Measurements from ENCODE around the gene AGO1. TPM values are rescaled to one million over a fixed set of nuclear protein-coding genes. Genes with fewer than 3 reads are reported as not detected.

Gene AGO1
- polyA plus RNA-seq, 1 donor, result 15.0 TPM

GRCh38 chr1:35902671-35903070 lies 19.7 kb downstream of the AGO1 start:
- Histone ChIP-seq H3K27me3 (ENCODE audit: control insufficient read depth, insufficient read depth, low read length) (no peaks in the 10 kb centered on the region), H3K27ac (ENCODE audit: low read length) (no peak overlapping the region), H3K4me1 (ENCODE audit: control insufficient read depth, insufficient read depth, low read length) (no peaks in the 10 kb centered on the region), H3K36me3 (ENCODE audit: control insufficient read depth, insufficient read depth, low read length) (peaks cover 50% of the 10 kb centered on the region), H3K9me3 (ENCODE audit: control insufficient read depth, low read depth, low read length) (no peaks in the 10 kb centered on the region), H3K4me3 (ENCODE audit: low read length) (no peak overlapping the region)
- no CpG with 5 or more reads among the region's 2 CpGs for WGBS (ENCODE audit: insufficient coverage, low lambda C conversion rate)
- DNase-seq, result no peak

- H3K36me3 ChIP-seq (ENCODE audit: control insufficient read depth, insufficient read depth, low read length), result peaks cover 79% of the 10 kb centered on the region
- H3K27ac ChIP-seq (ENCODE audit: low read length), result no peak overlapping the region
- H3K4me3 ChIP-seq (ENCODE audit: low read length), result no peak overlapping the region
- H3K27me3 ChIP-seq (ENCODE audit: control insufficient read depth, insufficient read depth, low read length), result no peaks in the 10 kb centered on the region
- no CpG with 5 or more reads among the region's 1 CpG for WGBS (ENCODE audit: insufficient coverage, low lambda C conversion rate)
- no peak for DNase-seq
- H3K9me3 ChIP-seq (ENCODE audit: control insufficient read depth, low read depth, low read length), result no peaks in the 10 kb centered on the region
- no peaks in the 10 kb centered on the region for H3K4me1 ChIP-seq (ENCODE audit: control insufficient read depth, insufficient read depth, low read length)
Observed at GRCh38 chr1:35914717-35915116, 31.7 kb downstream of the AGO1 start.

- Histone ChIP-seq H3K27ac (ENCODE audit: low read length) (no peak overlapping the region), H3K4me3 (ENCODE audit: low read length) (no peak overlapping the region), H3K9me3 (ENCODE audit: control insufficient read depth, low read depth, low read length) (no peaks in the 10 kb centered on the region), H3K27me3 (ENCODE audit: control insufficient read depth, insufficient read depth, low read length) (no peaks in the 10 kb centered on the region), H3K36me3 (ENCODE audit: control insufficient read depth, insufficient read depth, low read length) (peaks cover 81% of the 10 kb centered on the region), H3K4me1 (ENCODE audit: control insufficient read depth, insufficient read depth, low read length) (no peaks in the 10 kb centered on the region)
- DNase-seq, result no peak
- WGBS (ENCODE audit: insufficient coverage, low lambda C conversion rate), result no CpG with 5 or more reads among the region's 2 CpGs
Observed at GRCh38 chr1:35915693-35916092, 32.7 kb downstream of the AGO1 start.

- H3K4me3 ChIP-seq (ENCODE audit: low read length), result no peak overlapping the region
- no peaks in the 10 kb centered on the region for H3K4me1 ChIP-seq (ENCODE audit: control insufficient read depth, insufficient read depth, low read length)
- no peak overlapping the region for H3K27ac ChIP-seq (ENCODE audit: low read length)
- H3K27me3 ChIP-seq (ENCODE audit: control insufficient read depth, insufficient read depth, low read length), result no peaks in the 10 kb centered on the region
- H3K9me3 ChIP-seq (ENCODE audit: control insufficient read depth, low read depth, low read length), result no peaks in the 10 kb centered on the region
- no peak for DNase-seq
- peaks cover 34% of the 10 kb centered on the region for H3K36me3 ChIP-seq (ENCODE audit: control insufficient read depth, insufficient read depth, low read length)
Observed at GRCh38 chr1:35923791-35924221, 40.8 kb downstream of the AGO1 start.

GRCh38 chr1:35924838-35925237 lies 41.8 kb downstream of the AGO1 start:
- Histone ChIP-seq H3K27ac (ENCODE audit: low read length) (no peak overlapping the region), H3K9me3 (ENCODE audit: control insufficient read depth, low read depth, low read length) (no peaks in the 10 kb centered on the region), H3K4me3 (ENCODE audit: low read length) (no peak overlapping the region), H3K4me1 (ENCODE audit: control insufficient read depth, insufficient read depth, low read length) (peaks cover under 1% of the 10 kb centered on the region), H3K36me3 (ENCODE audit: control insufficient read depth, insufficient read depth, low read length) (peaks cover 24% of the 10 kb centered on the region), H3K27me3 (ENCODE audit: control insufficient read depth, insufficient read depth, low read length) (no peaks in the 10 kb centered on the region)
- DNase-seq, result no peak
- WGBS (ENCODE audit: insufficient coverage, low lambda C conversion rate), result no CpG with 5 or more reads among the region's 1 CpG

- H3K4me3 ChIP-seq (ENCODE audit: low read length), result no peak overlapping the region
- H3K9me3 ChIP-seq (ENCODE audit: control insufficient read depth, low read depth, low read length), result no peaks in the 10 kb centered on the region
- H3K36me3 ChIP-seq (ENCODE audit: control insufficient read depth, insufficient read depth, low read length), result peaks cover 16% of the 10 kb centered on the region
- H3K4me1 ChIP-seq (ENCODE audit: control insufficient read depth, insufficient read depth, low read length), result peaks cover 4% of the 10 kb centered on the region
- no peak overlapping the region for H3K27ac ChIP-seq (ENCODE audit: low read length)
- no peak for DNase-seq
- no peaks in the 10 kb centered on the region for H3K27me3 ChIP-seq (ENCODE audit: control insufficient read depth, insufficient read depth, low read length)
- 83% methylated on average over 1 of the region's 4 CpGs for WGBS (ENCODE audit: insufficient coverage, low lambda C conversion rate)
Observed at GRCh38 chr1:35925741-35926140, 42.7 kb downstream of the AGO1 start.

- Histone ChIP-seq H3K4me3 (ENCODE audit: low read length) (no peak overlapping the region), H3K27ac (ENCODE audit: low read length) (no peak overlapping the region), H3K27me3 (ENCODE audit: control insufficient read depth, insufficient read depth, low read length) (no peaks in the 10 kb centered on the region), H3K9me3 (ENCODE audit: control insufficient read depth, low read depth, low read length) (no peaks in the 10 kb centered on the region), H3K36me3 (ENCODE audit: control insufficient read depth, insufficient read depth, low read length) (peaks cover 5% of the 10 kb centered on the region), H3K4me1 (ENCODE audit: control insufficient read depth, insufficient read depth, low read length) (peaks cover 4% of the 10 kb centered on the region)
- no peak for DNase-seq
- no CpG with 5 or more reads among the region's 3 CpGs for WGBS (ENCODE audit: insufficient coverage, low lambda C conversion rate)
Observed at GRCh38 chr1:35927472-35927871, 44.5 kb downstream of the AGO1 start.

GRCh38 chr1:35929730-35930592 lies 47.0 kb downstream of the AGO1 start:
- WGBS (ENCODE audit: insufficient coverage, low lambda C conversion rate), result 3% methylated on average over 4 of the region's 15 CpGs
- no peaks in the 10 kb centered on the region for H3K36me3 ChIP-seq (ENCODE audit: control insufficient read depth, insufficient read depth, low read length)
- no peaks in the 10 kb centered on the region for H3K27me3 ChIP-seq (ENCODE audit: control insufficient read depth, insufficient read depth, low read length)
- H3K27ac ChIP-seq (ENCODE audit: low read length), result peak overlapping the region; percentile 95
- peaks cover 20% of the 10 kb centered on the region for H3K4me1 ChIP-seq (ENCODE audit: control insufficient read depth, insufficient read depth, low read length)
- H3K4me3 ChIP-seq (ENCODE audit: low read length), result peak overlapping the region; percentile 84
- peak in 1 of 2 donors; percentile 18 for DNase-seq
- no peaks in the 10 kb centered on the region for H3K9me3 ChIP-seq (ENCODE audit: control insufficient read depth, low read depth, low read length)

- Histone ChIP-seq H3K4me3 (ENCODE audit: low read length) (peak within 1 kb of the TSS; percentile 84), H3K9me3 (ENCODE audit: control insufficient read depth, low read depth, low read length) (no peaks in the 10 kb centered on the region), H3K27ac (ENCODE audit: low read length) (peak within 1 kb of the TSS; percentile 95), H3K27me3 (ENCODE audit: control insufficient read depth, insufficient read depth, low read length) (no peaks in the 10 kb centered on the region), H3K4me1 (ENCODE audit: control insufficient read depth, insufficient read depth, low read length) (peaks cover 21% of the 10 kb centered on the region), H3K36me3 (ENCODE audit: control insufficient read depth, insufficient read depth, low read length) (no peaks in the 10 kb centered on the region)
- peak; percentile 81 to 92 for DNase-seq
- WGBS (ENCODE audit: insufficient coverage, low lambda C conversion rate), result no CpG with 5 or more reads among the region's 112 CpGs
Observed at GRCh38 chr1:35930593-35931445, 47.8 kb downstream of the AGO1 start, which contains the start of gene AGO3. Gene AGO3 (plus strand): TSS chr1:35931105. CDS start chr1:35931427, 322 bp downstream.

GRCh38 chr1:35931446-35932157 lies 48.6 kb downstream of the AGO1 start:
- H3K4me1 ChIP-seq (ENCODE audit: control insufficient read depth, insufficient read depth, low read length), result peaks cover 21% of the 10 kb centered on the region
- H3K4me3 ChIP-seq (ENCODE audit: low read length), result peak overlapping the region; percentile 84
- H3K36me3 ChIP-seq (ENCODE audit: control insufficient read depth, insufficient read depth, low read length), result no peaks in the 10 kb centered on the region
- no peaks in the 10 kb centered on the region for H3K9me3 ChIP-seq (ENCODE audit: control insufficient read depth, low read depth, low read length)
- peak overlapping the region; percentile 95 for H3K27ac ChIP-seq (ENCODE audit: low read length)
- no peaks in the 10 kb centered on the region for H3K27me3 ChIP-seq (ENCODE audit: control insufficient read depth, insufficient read depth, low read length)
- peak; percentile 19 to 61 for DNase-seq
- WGBS (ENCODE audit: insufficient coverage, low lambda C conversion rate), result 0% methylated on average over 1 of the region's 28 CpGs

Measured in large intestine (tissue), 3 donors.